Keratinocyte (primary cell): ENCODE data around the gene RAD18. TPM values are rescaled to one million over a fixed set of nuclear protein-coding genes. Genes with fewer than 3 reads are reported as not detected.

Experiments
- DNase-seq: peaks from one replicate; pipeline ENCODE4 v3.0.0-alpha.2; 2011; ENCODE audit warnings: low read depth, missing footprints, low spot score
- FAIRE-seq: peaks from 2 replicates; lab custom pipeline; 2011; peaks lifted over from hg19 to GRCh38; lab: Jason Lieb, UNC
- H2AFZ ChIP-seq: 2 replicates; pipeline ENCODE4 v1.6.0; 2012; ENCODE audit warnings: low read length, control low read depth, inconsistent platforms; ENCODE audit not compliant: control insufficient read depth
- H3K27ac ChIP-seq: 2 replicates; pipeline ENCODE4 v1.5.1; 2011; ENCODE audit warnings: low read length; ENCODE audit not compliant: control insufficient read depth, insufficient read depth
- H3K27me3 ChIP-seq: 3 replicates; pipeline ENCODE4 v1.6.0; 2011; ENCODE audit warnings: low read length; ENCODE audit not compliant: control insufficient read depth, insufficient read depth; ENCODE audit errors: extremely low read depth
- H3K36me3 ChIP-seq, 2 experiments: 2 replicates in 1 of 2; 3 replicates in 1 of 2; pipeline ENCODE4 v1.5.1; 2011; ENCODE audit warnings: low read length in 2 of 2, mild to moderate bottlenecking in 1 of 2; ENCODE audit not compliant: control insufficient read depth in 2 of 2, insufficient read depth in 2 of 2; ENCODE audit errors: extremely low read depth in 1 of 2
- H3K4me1 ChIP-seq: 3 replicates; pipeline ENCODE4 v1.5.1; 2011; ENCODE audit warnings: low read length; ENCODE audit not compliant: control insufficient read depth, insufficient read depth; ENCODE audit errors: extremely low read depth
- H3K4me2 ChIP-seq: 3 replicates; pipeline ENCODE4 v1.6.0; 2011; ENCODE audit warnings: low read depth, low read length; ENCODE audit not compliant: control insufficient read depth, insufficient read depth; ENCODE audit errors: extremely low read depth
- H3K4me3 ChIP-seq, 3 experiments: fragments of 200-600 bp in 1 of 3; sonication (generic) in 1 of 3; 2 replicates in 2 of 3; 3 replicates in 1 of 3; pipeline ENCODE4 v1.5.1; 2011 to 2016; ENCODE audit warnings: low read length in 3 of 3, mild to moderate bottlenecking in 3 of 3, control low read depth in 2 of 3, inconsistent platforms in 1 of 3, low read depth in 1 of 3, mixed read lengths in 1 of 3, mixed run types in 1 of 3, moderate library complexity in 1 of 3; ENCODE audit not compliant: control insufficient read depth in 2 of 3, insufficient read depth in 2 of 3; ENCODE audit errors: extremely low read depth in 1 of 3
- H3K79me2 ChIP-seq: 2 replicates; pipeline ENCODE4 v1.6.0; 2012; ENCODE audit warnings: low read length; ENCODE audit not compliant: control insufficient read depth, insufficient read depth
- H3K9ac ChIP-seq: 3 replicates; pipeline ENCODE4 v1.6.0; 2011; ENCODE audit warnings: low read length; ENCODE audit not compliant: control insufficient read depth, insufficient read depth; ENCODE audit errors: extremely low read depth
- H3K9me1 ChIP-seq: 3 replicates; pipeline ENCODE4 v1.6.0; 2011; ENCODE audit warnings: low read length; ENCODE audit not compliant: control insufficient read depth, insufficient read depth; ENCODE audit errors: extremely low read depth
- H3K9me3 ChIP-seq: 2 replicates; pipeline ENCODE4 v1.5.1; 2012; ENCODE audit warnings: low read depth, low read length; ENCODE audit not compliant: control insufficient read depth
- H4K20me1 ChIP-seq: 3 replicates; pipeline ENCODE4 v1.6.0; 2011; ENCODE audit warnings: low read length; ENCODE audit not compliant: control insufficient read depth, insufficient read depth; ENCODE audit errors: extremely low read depth
- CTCF ChIP-seq, 3 experiments: IDR thresholded peaks in 1 of 3; conservative IDR thresholded peaks in 1 of 3; optimal IDR thresholded peaks in 1 of 3; 2 replicates in 2 of 3; 3 replicates in 1 of 3; pipeline versions ENCODE3 to v1.5.1; 2011; ENCODE audit warnings: low read length in 3 of 3, mild to moderate bottlenecking in 3 of 3, moderate library complexity in 2 of 3, control low read depth in 1 of 3, inconsistent platforms in 1 of 3; ENCODE audit not compliant: insufficient read depth in 2 of 3; ENCODE audit errors: extremely low read depth in 1 of 3
- EZH2 ChIP-seq: IDR thresholded peaks from one replicate; pipeline ENCODE4 v1.6.1; 2012; ENCODE audit warnings: inconsistent platforms, mild to moderate bottlenecking, low read length, moderate library complexity
- dilution Hi-C: fragments of 300-500 bp; cut with MboI; formaldehyde crosslinking; loops from one replicate; pipeline ENCODE4 v1.7.0; 2020; ENCODE audit warnings: low sequenced_read_pairs; ENCODE audit not compliant: extremely low pct_ligation_motif_present
- polyA plus RNA-seq, 5 experiments: library from polyadenylated mRNA; depleted of rRNA in 3 of 5; stranded (reverse) in 3 of 5; stranded (forward) in 1 of 5; unstranded in 1 of 5; fragments of >200 nt; gene quantifications; 1 replicate in 1 of 5; 2 replicates in 3 of 5; 3 replicates in 1 of 5; pipeline versions ENCODE4 v1.2.1 to v1.2.3, GENCODE V29; 2011 to 2012; ENCODE audit warnings: missing spikeins in 2 of 5, low read depth in 1 of 5, low replicate concordance in 1 of 5

RAD18 gene
- polyA plus RNA-seq, 1 donor (not counting 4 experiments of a cell fraction or from before 2014, with no cell fraction given): 16.0 TPM

GRCh38 chr3:8938021-8938420 lies 25.3 kb downstream of the RAD18 start:
- no peaks in the 10 kb centered on the region for H3K27me3 ChIP-seq
- peaks cover 20% of the 10 kb centered on the region for H3K4me1 ChIP-seq
- H4K20me1 ChIP-seq: no peaks in the 10 kb centered on the region
- H3K79me2 ChIP-seq: no peaks in the 10 kb centered on the region
- no peak overlapping the region for H3K9ac ChIP-seq
- FAIRE-seq (no peak), DNase-seq (no peak)
- no peak overlapping the region for H2AFZ ChIP-seq
- peaks cover 1 to 19% of the 10 kb centered on the region in 2 experiments for H3K36me3 ChIP-seq
- dilution Hi-C loops: no loop called here
- H3K4me2 ChIP-seq: no peak overlapping the region
- H3K9me1 ChIP-seq: no peaks in the 10 kb centered on the region
- H3K4me3 ChIP-seq: no peak overlapping the region
- peak overlapping the region; percentile 68 for H3K27ac ChIP-seq
- TF ChIP-seq EZH2: no peak
- TF ChIP-seq CTCF (optimal IDR thresholded peaks at IDR 0.05 in 1 of 3, IDR thresholded peaks at IDR 0.05 in 1 of 3, conservative IDR thresholded peaks at IDR 0.05 in 1 of 3; ENCODE audit: extremely low read depth in 1 of 3, insufficient read depth in 2 of 3, low read length in 3 of 3): peak in 2 of 3 experiments; percentile 22 to 35
- H3K9me3 ChIP-seq: no peaks in the 10 kb centered on the region

- H3K9me3 ChIP-seq: no peaks in the 10 kb centered on the region
- H3K4me3 ChIP-seq: peak overlapping the region in 2 of 3 experiments; percentile 5 to 30
- DNase-seq: no peak
- dilution Hi-C loops: no loop called here
- peak overlapping the region; percentile 68 for H3K27ac ChIP-seq
- H3K79me2 ChIP-seq: no peaks in the 10 kb centered on the region
- no peak overlapping the region for H2AFZ ChIP-seq
- H3K4me1 ChIP-seq: peaks cover 20% of the 10 kb centered on the region
- no peaks in the 10 kb centered on the region for H3K9me1 ChIP-seq
- peak; percentile 68 for FAIRE-seq
- H3K9ac ChIP-seq: peak overlapping the region; percentile 37
- no peaks in the 10 kb centered on the region for H3K27me3 ChIP-seq
- no peak for TF ChIP-seq EZH2
- no peak for TF ChIP-seq CTCF (optimal IDR thresholded peaks at IDR 0.05 in 1 of 3, IDR thresholded peaks at IDR 0.05 in 1 of 3, conservative IDR thresholded peaks at IDR 0.05 in 1 of 3; ENCODE audit: extremely low read depth in 1 of 3, insufficient read depth in 2 of 3, low read length in 3 of 3)
- peak overlapping the region; percentile 77 for H3K4me2 ChIP-seq
- H3K36me3 ChIP-seq: peaks cover 1 to 14% of the 10 kb centered on the region in 2 experiments
- no peaks in the 10 kb centered on the region for H4K20me1 ChIP-seq
Measured at GRCh38 chr3:8937064-8938020, 25.9 kb downstream of the RAD18 start.
